Natural killer cell (primary cell): Measurements from ENCODE around the gene ZNF655. TPM values are rescaled to one million over a fixed set of nuclear protein-coding genes. Genes with fewer than 3 reads are reported as not detected.
"Not testable (repeated sequence)": the region's sequence is repeated elsewhere in the genome, so short reads cannot be mapped to it uniquely, and the experiment has no call there.

Source experiments
- ATAC-seq, 3 donors: fragments of 150-1000 bp in 2 of 3; fragments of 200-7000 bp in 1 of 3; cut with Tn5 transposase; 1 replicate in 1 of 3; 2 replicates in 2 of 3; pipeline ENCODE4 v1.10.0; 2021; ENCODE audit warnings: mild to moderate bottlenecking in 2 of 3, moderate library complexity in 2 of 3
- DNase-seq, 2 donors: peaks; one replicate each; pipeline versions ENCODE4 v3.0.0 to v3.0.0-alpha.2; 2013 to 2021; ENCODE audit warnings: mixed read lengths in 1 of 2
- H3K27ac ChIP-seq: one replicate; pipeline ENCODE4 v1.5.1; 2013; ENCODE audit warnings: mild to moderate bottlenecking, low read length
- H3K27me3 ChIP-seq: one replicate; pipeline ENCODE4 v1.6.1; 2013; ENCODE audit warnings: low read length; ENCODE audit not compliant: control insufficient read depth, insufficient read depth
- H3K36me3 ChIP-seq: one replicate; pipeline ENCODE4 v1.6.1; 2013; ENCODE audit warnings: low read length; ENCODE audit not compliant: control insufficient read depth, insufficient read depth
- H3K4me1 ChIP-seq: one replicate; pipeline ENCODE4 v1.6.1; 2013; ENCODE audit warnings: low read length; ENCODE audit not compliant: control insufficient read depth, insufficient read depth
- H3K4me3 ChIP-seq: one replicate; pipeline ENCODE4 v1.5.1; 2013; ENCODE audit warnings: low read length
- H3K9me3 ChIP-seq: one replicate; pipeline ENCODE4 v1.6.1; 2013; ENCODE audit warnings: low read length; ENCODE audit not compliant: control insufficient read depth, insufficient read depth
- H3K27ac Mint-ChIP-seq, 2 donors: one replicate each; pipeline ENCODE4 v1.8.0; 2022; ENCODE audit warnings: mild to moderate bottlenecking in 2 of 2, mixed read lengths in 2 of 2, moderate library complexity in 1 of 2
- H3K27me3 Mint-ChIP-seq, 2 donors: one replicate each; pipeline ENCODE4 v1.8.0; 2022; ENCODE audit warnings: low read depth in 2 of 2, mixed read lengths in 2 of 2
- H3K36me3 Mint-ChIP-seq: one replicate; pipeline ENCODE4 v1.8.0; 2022; ENCODE audit warnings: mixed read lengths
- H3K4me1 Mint-ChIP-seq, 2 donors: one replicate each; pipeline ENCODE4 v1.8.0; 2022; ENCODE audit warnings: mixed read lengths in 2 of 2
- H3K4me3 Mint-ChIP-seq: one replicate; pipeline ENCODE4 v1.8.0; 2022; ENCODE audit warnings: mild to moderate bottlenecking, moderate library complexity, mixed read lengths
- H3K9me3 Mint-ChIP-seq, 2 donors: one replicate each; pipeline ENCODE4 v1.8.0; 2022; ENCODE audit warnings: mixed read lengths in 2 of 2
- WGBS: methylation state at CpG from one replicate; pipeline ENCODE4 v1.1.7; 2013; ENCODE audit warnings: missing lambda C conversion rate; ENCODE audit not compliant: insufficient coverage; 5-methylcytosine and 5-hydroxymethylcytosine counted together
- intact Hi-C: fragments of 100-400 bp; cut with micrococcal nuclease; formaldehyde crosslinking; loops from one replicate; pipeline ENCODE4 v1.14.2; 2022
- total RNA-seq, 4 donors: library from RNA; stranded (reverse); fragments of 120-200 nt in 1 of 4; gene quantifications; one replicate each; pipeline versions ENCODE4 v1.2.3 to v1.2.4, GENCODE V29; 2013 to 2022
- TF ChIP-seq, protein P1 (sequence below): fragments of 200-600 bp; IDR thresholded peaks from one replicate; pipeline ENCODE4 v1.8.0; 2022; ENCODE audit warnings: antibody characterized with exemption

ZNF655 gene
- total RNA-seq, 3 donors from 2014 or later (not counting 1 experiment from before 2014, with no cell fraction given), result 171 to 214 (median 196) TPM

DNA sequence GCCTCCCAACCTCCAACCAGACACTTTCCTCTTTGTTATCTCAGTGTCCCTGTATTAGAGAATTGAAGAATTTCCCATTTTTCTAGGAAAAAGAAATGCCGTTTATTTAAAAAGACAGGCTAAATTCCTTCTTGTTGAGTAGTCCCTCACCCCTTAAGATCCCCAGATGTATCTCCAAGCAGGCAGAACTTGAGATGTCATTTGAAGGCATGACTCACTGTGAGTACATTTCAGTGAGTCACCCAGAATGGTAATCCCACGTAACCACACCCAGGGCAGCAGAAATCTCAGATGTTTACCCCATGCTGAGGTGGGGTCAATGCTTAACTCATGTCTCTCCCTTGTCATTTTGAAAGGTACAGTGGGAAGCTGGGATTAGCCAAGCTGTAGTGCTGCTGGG lies 4.4 kb downstream of the ZNF655 start:
- H3K36me3 ChIP-seq, result peaks cover 50% of the 10 kb centered on the region
- Mint-ChIP-seq H3K36me3 (peaks cover 27% of the 10 kb centered on the region), H3K27ac (peak overlapping the region; percentile 75), H3K9me3 (no peaks in the 10 kb centered on the region), H3K4me1 (peaks cover 37 to 45% of the 10 kb centered on the region in 2 donors), H3K27me3 (no peaks in the 10 kb centered on the region), H3K4me3 (peak overlapping the region; percentile 29)
- H3K27me3 ChIP-seq, result no peaks in the 10 kb centered on the region
- TF ChIP-seq, protein P1, sequence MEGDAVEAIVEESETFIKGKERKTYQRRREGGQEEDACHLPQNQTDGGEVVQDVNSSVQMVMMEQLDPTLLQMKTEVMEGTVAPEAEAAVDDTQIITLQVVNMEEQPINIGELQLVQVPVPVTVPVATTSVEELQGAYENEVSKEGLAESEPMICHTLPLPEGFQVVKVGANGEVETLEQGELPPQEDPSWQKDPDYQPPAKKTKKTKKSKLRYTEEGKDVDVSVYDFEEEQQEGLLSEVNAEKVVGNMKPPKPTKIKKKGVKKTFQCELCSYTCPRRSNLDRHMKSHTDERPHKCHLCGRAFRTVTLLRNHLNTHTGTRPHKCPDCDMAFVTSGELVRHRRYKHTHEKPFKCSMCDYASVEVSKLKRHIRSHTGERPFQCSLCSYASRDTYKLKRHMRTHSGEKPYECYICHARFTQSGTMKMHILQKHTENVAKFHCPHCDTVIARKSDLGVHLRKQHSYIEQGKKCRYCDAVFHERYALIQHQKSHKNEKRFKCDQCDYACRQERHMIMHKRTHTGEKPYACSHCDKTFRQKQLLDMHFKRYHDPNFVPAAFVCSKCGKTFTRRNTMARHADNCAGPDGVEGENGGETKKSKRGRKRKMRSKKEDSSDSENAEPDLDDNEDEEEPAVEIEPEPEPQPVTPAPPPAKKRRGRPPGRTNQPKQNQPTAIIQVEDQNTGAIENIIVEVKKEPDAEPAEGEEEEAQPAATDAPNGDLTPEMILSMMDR, result no peak
- no peak overlapping the region for H3K4me3 ChIP-seq
- H3K9me3 ChIP-seq, result no peaks in the 10 kb centered on the region
- peaks cover 21% of the 10 kb centered on the region for H3K4me1 ChIP-seq
- intact Hi-C loops, result no loop called here
- DNase-seq (no peak), ATAC-seq (no peak)
- no peak overlapping the region for H3K27ac ChIP-seq
- 78% methylated on average over 2 of the region's 2 CpGs for WGBS

DNA sequence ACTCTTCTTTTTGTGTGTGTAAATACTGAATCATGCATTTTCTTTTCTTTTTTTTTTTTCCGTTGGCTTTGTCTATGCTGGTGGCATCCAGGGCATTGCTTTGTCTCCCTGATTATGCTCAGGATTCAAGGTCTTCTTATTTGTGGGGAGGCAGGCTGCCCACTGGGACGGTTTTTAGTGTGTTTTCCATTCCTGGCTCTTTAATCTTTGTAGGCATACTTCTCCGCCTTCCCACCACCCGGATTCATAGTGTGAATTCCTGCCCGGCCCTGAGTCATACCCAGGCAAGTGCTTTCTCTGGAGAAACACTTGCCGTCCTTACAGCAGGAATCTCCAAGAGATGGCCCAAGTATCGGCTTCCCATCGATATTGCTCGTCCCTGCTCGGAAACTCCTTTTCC lies 5.2 kb downstream of the ZNF655 start:
- peaks cover 27% of the 10 kb centered on the region for H3K36me3 Mint-ChIP-seq

DNA sequence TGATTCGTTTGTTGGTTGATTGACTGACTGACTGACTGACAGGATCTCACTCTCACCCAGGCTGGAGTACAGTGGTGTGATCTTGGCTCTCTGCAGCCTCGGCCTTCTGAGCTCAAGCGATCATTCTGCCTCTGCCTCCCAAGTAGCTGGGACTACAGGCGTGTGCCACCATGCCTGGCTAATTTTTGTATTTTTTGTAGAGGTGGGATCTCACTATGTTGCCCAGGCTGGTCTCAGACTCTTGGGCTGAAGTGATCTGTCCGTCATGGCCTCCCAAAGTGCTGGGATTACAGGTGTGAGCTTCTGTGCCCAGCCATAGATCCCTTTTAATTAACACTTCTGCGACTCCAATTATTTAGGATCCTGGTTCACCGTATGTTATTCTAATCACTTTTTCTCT lies 10.3 kb downstream of the ZNF655 start:
- DNase-seq, H3K4me3 Mint-ChIP-seq, H3K4me3 ChIP-seq, H3K9me3 ChIP-seq, H3K4me1 ChIP-seq, H3K27me3 Mint-ChIP-seq, H3K27ac ChIP-seq, H3K27me3 ChIP-seq, intact Hi-C loops, ATAC-seq, H3K9me3 Mint-ChIP-seq: not testable (repeated sequence)
- peaks cover 60% of the 10 kb centered on the region for H3K36me3 ChIP-seq
- H3K36me3 Mint-ChIP-seq, result peaks cover 28% of the 10 kb centered on the region
- peak overlapping the region in 1 of 2 donors; percentile 27 for H3K27ac Mint-ChIP-seq
- 99% methylated on average over 7 of the region's 7 CpGs for WGBS
- H3K4me1 Mint-ChIP-seq, result peaks cover 10 to 20% of the 10 kb centered on the region in 2 donors

More for the DNA sequence above, 5.2 kb downstream of the ZNF655 start:
- Mint-ChIP-seq H3K4me1 (peaks cover 28 to 37% of the 10 kb centered on the region in 2 donors), H3K27ac (peak overlapping the region; percentile 53 to 70), H3K4me3 (peak overlapping the region; percentile 6), H3K27me3 (no peaks in the 10 kb centered on the region), H3K9me3 (no peaks in the 10 kb centered on the region)
- Histone ChIP-seq H3K4me3 (no peak overlapping the region), H3K27me3 (no peaks in the 10 kb centered on the region), H3K27ac (no peak overlapping the region), H3K9me3 (no peaks in the 10 kb centered on the region), H3K4me1 (peaks cover 19% of the 10 kb centered on the region), H3K36me3 (peaks cover 50% of the 10 kb centered on the region)
- intact Hi-C loops, result no loop called here
- TF ChIP-seq, protein P1, result no peak
- ATAC-seq (no peak), DNase-seq (no peak)
- WGBS, result 98% methylated on average over 9 of the region's 10 CpGs

DNA sequence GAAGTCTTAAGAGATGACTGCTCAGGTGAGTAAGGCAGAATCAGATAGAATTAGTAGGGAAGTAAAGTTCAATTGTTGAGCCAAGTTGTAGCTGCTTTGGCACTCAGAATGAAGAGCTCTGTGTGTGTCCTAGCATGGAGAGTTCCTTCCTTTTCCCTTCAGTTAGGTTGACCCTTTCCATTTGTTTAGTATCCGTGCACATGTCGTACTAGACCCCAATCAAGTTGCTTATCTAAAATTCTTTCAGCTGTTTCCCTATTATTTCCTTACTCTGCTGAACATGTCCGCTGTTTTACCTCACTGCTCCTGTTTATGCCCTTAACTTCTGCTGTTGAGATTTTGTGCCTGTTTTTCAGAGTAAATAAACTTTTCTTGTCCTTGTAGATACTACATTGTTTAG lies 13.3 kb downstream of the ZNF655 start:
- intact Hi-C loops, result no loop called here
- peaks cover 43% of the 10 kb centered on the region for H3K36me3 ChIP-seq
- ATAC-seq, result no peak
- no peaks in the 10 kb centered on the region for H3K4me1 ChIP-seq
- H3K27me3 ChIP-seq, result no peaks in the 10 kb centered on the region
- peaks cover 0 to 14% of the 10 kb centered on the region in 2 donors for H3K4me1 Mint-ChIP-seq
- peak overlapping the region; percentile 6 to 65 for H3K27ac Mint-ChIP-seq
- H3K9me3 ChIP-seq, result no peaks in the 10 kb centered on the region
- no peak for DNase-seq
- no peak overlapping the region for H3K27ac ChIP-seq
- H3K4me3 Mint-ChIP-seq, result no peak overlapping the region
- TF ChIP-seq, protein P1, result no peak
- no peak overlapping the region for H3K4me3 ChIP-seq
- H3K36me3 Mint-ChIP-seq, result peaks cover 20% of the 10 kb centered on the region
- H3K9me3 Mint-ChIP-seq, result no peaks in the 10 kb centered on the region
- 100% methylated on average over 3 of the region's 3 CpGs for WGBS
- no peaks in the 10 kb centered on the region for H3K27me3 Mint-ChIP-seq
